Tibial nerve (tissue), 4 donors: ENCODE data around the gene QRSL1. TPM values are rescaled to one million over a fixed set of nuclear protein-coding genes. Genes with fewer than 3 reads are reported as not detected.

Source experiments
- DNase-seq, 2 donors: peaks; one replicate each; pipeline ENCODE4 v3.0.0-alpha.2; 2019; ENCODE audit warnings: low spot score in 2 of 2
- H3K27ac ChIP-seq, 4 donors: fragments of 200-600 bp; sonication (generic) in 3 of 4; one replicate each; pipeline ENCODE4 v1.5.1; 2017 to 2019; ENCODE audit warnings: mild to moderate bottlenecking in 1 of 4
- H3K27me3 ChIP-seq, 2 donors: fragments of 200-600 bp; sonication (generic) in 1 of 2; one replicate each; pipeline versions ENCODE4 v1.5.1 to v1.6.0; 2017 to 2019
- H3K36me3 ChIP-seq, 3 donors: fragments of 200-600 bp; sonication (generic); one replicate each; pipeline ENCODE4 v1.5.1; 2018 to 2019
- H3K4me1 ChIP-seq, 4 donors: fragments of 200-600 bp; sonication (generic) in 3 of 4; one replicate each; pipeline ENCODE4 v1.5.1; 2017 to 2019
- H3K4me3 ChIP-seq, 4 donors: fragments of 200-600 bp; sonication (generic) in 3 of 4; one replicate each; pipeline ENCODE4 v1.5.1; 2017 to 2019; ENCODE audit warnings: mild to moderate bottlenecking in 1 of 4, moderate library complexity in 1 of 4
- H3K9me3 ChIP-seq, 4 donors: fragments of 200-600 bp; sonication (generic) in 3 of 4; one replicate each; pipeline ENCODE4 v1.5.1; 2017 to 2019
- EP300 ChIP-seq, 2 donors: sonication (generic); formaldehyde crosslinking; IDR thresholded peaks; one replicate each; pipeline ENCODE4 v1.6.1; 2017; ENCODE audit warnings: antibody characterized with exemption in 2 of 2, mild to moderate bottlenecking in 1 of 2
- POLR2A ChIP-seq, 2 donors: fragments of 450-650 bp; IDR thresholded peaks; one replicate each; pipeline ENCODE4 v1.6.1; 2017; ENCODE audit warnings: antibody characterized with exemption in 2 of 2, mild to moderate bottlenecking in 2 of 2, moderate library complexity in 2 of 2
- WGBS, 2 donors: methylation state at CpG; one replicate each; pipeline ENCODE4 v1.1.5; 2018; 5-methylcytosine and 5-hydroxymethylcytosine counted together
- total RNA-seq, 4 donors: library from RNA; depleted of rRNA; stranded (reverse); fragments of >200 nt; gene quantifications; one replicate each; pipeline ENCODE4 v1.1.0, GENCODE V29; 2016
- TF ChIP-seq, protein P1 (sequence below), 5 experiments: fragments of 200-600 bp in 3 of 5; fragments of 450-650 bp in 2 of 5; sonication (generic) in 3 of 5; IDR thresholded peaks; one replicate each; pipeline ENCODE4 v1.5.1; 2016 to 2019; ENCODE audit warnings: antibody characterized with exemption in 5 of 5, mild to moderate bottlenecking in 3 of 5, moderate library complexity in 2 of 5

The QRSL1 gene
- total RNA-seq, 4 donors from 2014 or later = 9.6 to 14.0 (median 11.1) TPM

DNA sequence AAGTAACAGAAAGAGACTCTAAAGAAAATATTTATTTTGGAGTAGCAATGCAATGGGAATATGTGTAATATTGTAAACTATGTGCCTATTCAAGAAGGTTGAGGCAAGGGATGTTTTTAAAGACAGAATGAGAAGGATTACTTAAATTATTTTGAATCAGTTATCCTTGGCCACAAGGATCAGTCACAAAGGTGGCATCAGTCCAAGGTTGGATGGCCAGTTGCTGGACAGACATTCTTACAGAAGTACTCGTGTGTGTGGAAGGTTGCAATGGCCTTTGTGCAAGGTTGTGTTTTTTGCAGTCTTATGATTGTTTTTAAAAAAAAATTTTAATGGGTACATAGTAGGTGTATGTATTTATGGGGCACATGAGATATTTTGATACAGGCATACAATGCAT, 2.0 kb downstream of the QRSL1 start:
- H3K4me3 ChIP-seq = no peak overlapping the region
- 44 to 62% methylated on average over 1 of the region's 1 CpG for WGBS, 2 donors
- H3K36me3 ChIP-seq = no peaks in the 10 kb centered on the region
- no peaks in the 10 kb centered on the region for H3K27me3 ChIP-seq
- H3K4me1 ChIP-seq = peaks cover 0 to 29% (median 8%) of the 10 kb centered on the region in 4 donors
- no peaks in the 10 kb centered on the region for H3K9me3 ChIP-seq
- DNase-seq = no peak
- no peak overlapping the region for H3K27ac ChIP-seq
- no peak for TF ChIP-seq EP300 (IDR thresholded peaks at IDR 0.05)
- no peak for TF ChIP-seq POLR2A (IDR thresholded peaks at IDR 0.05)
- TF ChIP-seq, protein P1, sequence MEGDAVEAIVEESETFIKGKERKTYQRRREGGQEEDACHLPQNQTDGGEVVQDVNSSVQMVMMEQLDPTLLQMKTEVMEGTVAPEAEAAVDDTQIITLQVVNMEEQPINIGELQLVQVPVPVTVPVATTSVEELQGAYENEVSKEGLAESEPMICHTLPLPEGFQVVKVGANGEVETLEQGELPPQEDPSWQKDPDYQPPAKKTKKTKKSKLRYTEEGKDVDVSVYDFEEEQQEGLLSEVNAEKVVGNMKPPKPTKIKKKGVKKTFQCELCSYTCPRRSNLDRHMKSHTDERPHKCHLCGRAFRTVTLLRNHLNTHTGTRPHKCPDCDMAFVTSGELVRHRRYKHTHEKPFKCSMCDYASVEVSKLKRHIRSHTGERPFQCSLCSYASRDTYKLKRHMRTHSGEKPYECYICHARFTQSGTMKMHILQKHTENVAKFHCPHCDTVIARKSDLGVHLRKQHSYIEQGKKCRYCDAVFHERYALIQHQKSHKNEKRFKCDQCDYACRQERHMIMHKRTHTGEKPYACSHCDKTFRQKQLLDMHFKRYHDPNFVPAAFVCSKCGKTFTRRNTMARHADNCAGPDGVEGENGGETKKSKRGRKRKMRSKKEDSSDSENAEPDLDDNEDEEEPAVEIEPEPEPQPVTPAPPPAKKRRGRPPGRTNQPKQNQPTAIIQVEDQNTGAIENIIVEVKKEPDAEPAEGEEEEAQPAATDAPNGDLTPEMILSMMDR (IDR thresholded peaks at IDR 0.05) = no peak

DNA sequence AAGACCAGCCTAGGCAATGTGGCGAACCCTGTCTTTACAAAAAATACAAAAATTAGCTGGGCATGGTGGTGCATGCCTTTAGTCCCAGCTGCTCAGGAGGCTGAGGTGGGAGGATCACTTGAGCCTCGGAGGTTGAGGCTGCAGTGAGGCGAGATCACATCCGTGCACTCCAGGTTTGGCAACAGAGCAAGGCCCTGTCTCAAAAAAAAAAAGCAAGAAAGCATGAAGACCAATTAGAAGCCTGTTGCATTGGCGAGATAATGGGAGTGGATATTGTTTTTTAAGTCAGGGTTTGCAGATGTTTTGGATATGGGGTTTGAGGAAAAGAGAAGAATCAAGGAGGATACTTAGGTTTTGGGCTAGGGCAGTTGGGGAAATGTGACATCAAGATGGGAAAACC, 5.2 kb downstream of the QRSL1 start:
- no peaks in the 10 kb centered on the region for H3K9me3 ChIP-seq
- no peaks in the 10 kb centered on the region for H3K27me3 ChIP-seq
- TF ChIP-seq EP300 (IDR thresholded peaks at IDR 0.05) (no peak), POLR2A (IDR thresholded peaks at IDR 0.05) (no peak)
- TF ChIP-seq, protein P1 (IDR thresholded peaks at IDR 0.05) = no peak
- H3K4me3 ChIP-seq = no peak overlapping the region
- H3K4me1 ChIP-seq = peaks cover 0 to 17% (median 8%) of the 10 kb centered on the region in 4 donors
- H3K27ac ChIP-seq = no peak overlapping the region
- WGBS, 2 donors = 96 to 97% methylated on average over 5 of the region's 5 CpGs
- no peak for DNase-seq
- peaks cover 0 to 7% (median 0%) of the 10 kb centered on the region in 3 donors for H3K36me3 ChIP-seq

DNA sequence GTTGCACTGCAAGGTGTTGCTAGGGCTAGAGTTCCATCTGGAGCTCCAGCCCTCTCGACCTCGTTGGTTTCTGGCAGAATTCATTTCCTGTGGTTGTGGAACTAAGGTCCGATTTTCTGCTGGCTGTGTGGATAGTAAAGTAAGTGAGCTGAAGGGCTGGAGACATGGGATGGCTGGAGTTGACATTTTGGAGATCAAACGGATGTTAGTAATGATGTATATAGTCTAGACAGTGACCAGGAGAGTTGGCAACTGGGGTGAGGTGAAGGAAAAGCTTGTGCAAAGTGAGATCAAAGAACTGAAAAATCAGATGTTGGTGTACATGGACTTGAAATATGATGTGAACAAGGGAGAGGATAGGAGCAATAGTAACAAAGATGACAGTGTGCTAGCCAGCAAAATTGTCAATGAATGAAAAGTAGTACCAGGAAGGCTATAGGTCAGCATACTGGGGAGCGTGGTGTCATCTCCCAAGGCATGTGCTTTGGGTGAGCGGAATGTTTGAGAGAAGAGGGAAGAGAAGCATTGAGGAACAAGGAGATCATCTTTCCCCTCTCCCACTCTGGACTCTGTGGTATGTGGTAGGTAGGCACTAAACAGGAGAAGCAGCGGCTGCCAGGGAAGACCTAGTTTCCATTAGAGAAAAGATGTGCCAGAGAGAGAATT, 7.8 kb downstream of the QRSL1 start:
- Histone ChIP-seq H3K36me3 (peaks cover 0 to 11% (median 0%) of the 10 kb centered on the region in 3 donors), H3K4me3 (no peak overlapping the region), H3K27ac (no peak overlapping the region), H3K4me1 (no peaks in the 10 kb centered on the region), H3K27me3 (no peaks in the 10 kb centered on the region), H3K9me3 (no peaks in the 10 kb centered on the region)
- no peak for DNase-seq
- 61 to 75% methylated on average over 7 of the region's 7 CpGs for WGBS, 2 donors
- TF ChIP-seq, protein P1 (IDR thresholded peaks at IDR 0.05) = no peak
- TF ChIP-seq EP300 (IDR thresholded peaks at IDR 0.05) (no peak), POLR2A (IDR thresholded peaks at IDR 0.05) (no peak)

DNA sequence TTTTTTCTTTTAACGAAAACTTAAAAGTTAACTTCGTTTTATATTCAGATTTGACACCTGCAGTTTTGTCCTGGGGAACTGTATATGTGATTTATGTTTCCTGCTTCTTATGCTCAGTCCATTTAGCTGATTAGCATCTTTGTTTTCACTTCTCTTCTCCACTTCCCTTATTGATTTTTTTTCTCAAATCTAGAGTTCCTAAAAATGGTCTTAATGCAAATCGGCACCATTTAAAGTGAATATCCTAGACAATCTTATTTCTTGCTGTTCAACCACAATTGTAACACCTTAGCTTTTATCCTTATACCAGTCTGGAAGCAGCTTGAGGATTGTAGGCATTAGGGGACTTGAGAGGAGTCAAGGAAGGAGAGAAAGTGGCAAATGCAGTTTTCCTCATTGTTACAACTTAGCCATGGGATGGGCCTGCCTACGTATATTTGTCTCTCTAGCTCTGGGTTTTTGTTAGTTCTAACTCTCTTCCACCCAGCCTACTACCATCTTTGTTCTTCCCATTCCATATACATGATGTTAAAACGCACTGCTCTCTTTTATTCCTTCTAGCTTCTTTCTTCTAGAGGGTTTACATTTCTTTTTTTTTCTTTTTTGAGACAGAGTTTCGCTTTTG, 8.5 kb downstream of the QRSL1 start:
- Histone ChIP-seq H3K4me1 (no peaks in the 10 kb centered on the region), H3K27me3 (no peaks in the 10 kb centered on the region), H3K9me3 (no peaks in the 10 kb centered on the region), H3K27ac (peak overlapping the region in 1 of 4 donors; percentile 25), H3K36me3 (peaks cover 0 to 17% (median 0%) of the 10 kb centered on the region in 3 donors), H3K4me3 (no peak overlapping the region)
- WGBS, 2 donors = 68 to 78% methylated on average over 6 of the region's 6 CpGs
- DNase-seq = no peak
- TF ChIP-seq, protein P1 (IDR thresholded peaks at IDR 0.05) = no peak
- TF ChIP-seq EP300 (IDR thresholded peaks at IDR 0.05) (no peak), POLR2A (IDR thresholded peaks at IDR 0.05) (no peak)

DNA sequence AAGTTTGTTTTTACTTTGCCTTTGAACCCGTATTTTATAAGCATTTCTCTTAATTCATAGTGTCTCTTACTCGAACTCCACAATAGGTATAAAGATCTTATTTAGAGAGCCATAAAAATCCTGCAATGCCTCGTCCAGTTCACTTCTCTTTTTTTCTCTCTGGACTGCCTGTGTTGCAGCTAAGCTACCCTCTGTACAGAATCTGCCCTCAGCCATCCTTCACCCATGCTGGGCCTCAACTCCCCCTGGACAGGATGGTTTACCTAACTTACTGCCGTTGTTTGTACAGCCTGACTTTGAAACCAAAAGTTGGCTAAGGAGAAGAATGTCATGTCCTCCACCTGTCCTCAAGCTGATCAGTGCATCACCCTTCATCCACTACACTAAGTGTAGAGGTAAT, 10.4 kb downstream of the QRSL1 start:
- H3K4me1 ChIP-seq = no peaks in the 10 kb centered on the region
- no peak overlapping the region for H3K27ac ChIP-seq
- TF ChIP-seq, protein P1 (IDR thresholded peaks at IDR 0.05) = no peak
- TF ChIP-seq EP300 (IDR thresholded peaks at IDR 0.05) (no peak), POLR2A (IDR thresholded peaks at IDR 0.05) (no peak)
- peaks cover 0 to 36% (median 0%) of the 10 kb centered on the region in 3 donors for H3K36me3 ChIP-seq
- no peak for DNase-seq
- no peak overlapping the region for H3K4me3 ChIP-seq
- H3K9me3 ChIP-seq = no peaks in the 10 kb centered on the region
- 80 to 87% methylated on average over 4 of the region's 4 CpGs for WGBS, 2 donors
- H3K27me3 ChIP-seq = no peaks in the 10 kb centered on the region
